Upper lobe of left lung (tissue), 6 donors: Measurements from ENCODE around the gene ZFR2. TPM values are rescaled to one million over a fixed set of nuclear protein-coding genes. Genes with fewer than 3 reads are reported as not detected.
"Not testable (repeated sequence)": the region's sequence is repeated elsewhere in the genome, so short reads cannot be mapped to it uniquely, and the experiment has no call there.

Experiments
- ATAC-seq, 2 donors: fragments of 200-7000 bp; cut with Tn5 transposase; one replicate each; pipeline ENCODE4 v1.9.1; 2022; ENCODE audit warnings: mild to moderate bottlenecking in 2 of 2, moderate library complexity in 2 of 2; ENCODE audit not compliant: low FRiP score in 2 of 2
- DNase-seq, 2 donors: peaks; one replicate each; pipeline ENCODE4 v3.0.0-alpha.2; 2019 to 2020
- H3K27ac ChIP-seq, 4 donors: fragments of 200-600 bp; sonication (generic); one replicate each; pipeline ENCODE4 v1.5.1; 2016 to 2019
- H3K27me3 ChIP-seq, 4 donors: fragments of 200-600 bp; sonication (generic); one replicate each; pipeline ENCODE4 v1.5.1; 2017 to 2019
- H3K36me3 ChIP-seq, 4 donors: fragments of 200-600 bp; sonication (generic); one replicate each; pipeline ENCODE4 v1.5.1; 2016 to 2019
- H3K4me1 ChIP-seq, 4 donors: fragments of 200-600 bp; sonication (generic); one replicate each; pipeline ENCODE4 v1.5.1; 2018 to 2019
- H3K4me3 ChIP-seq, 4 donors: fragments of 200-600 bp; sonication (generic); one replicate each; pipeline ENCODE4 v1.5.1; 2017 to 2019; ENCODE audit warnings: mild to moderate bottlenecking in 2 of 4, moderate library complexity in 1 of 4
- H3K9me3 ChIP-seq, 4 donors: fragments of 200-600 bp; sonication (generic); one replicate each; pipeline ENCODE4 v1.5.1; 2018 to 2019
- EP300 ChIP-seq, 4 donors: sonication (generic); formaldehyde crosslinking; IDR thresholded peaks; one replicate each; pipeline ENCODE4 v1.5.1; 2017; ENCODE audit warnings: antibody characterized with exemption in 4 of 4, control low read depth in 2 of 4
- POLR2A ChIP-seq, 4 donors: fragments of 450-650 bp; IDR thresholded peaks; one replicate each; pipeline ENCODE4 v1.5.1; 2016 to 2017; ENCODE audit warnings: antibody characterized with exemption in 4 of 4, mild to moderate bottlenecking in 2 of 4
- POLR2AphosphoS5 ChIP-seq, 2 donors: sonication (generic); formaldehyde crosslinking; IDR thresholded peaks; one replicate each; pipeline ENCODE4 v1.5.1; 2017; ENCODE audit warnings: antibody characterized with exemption in 2 of 2
- WGBS, 2 donors: methylation state at CpG; one replicate each; pipeline ENCODE4 v1.1.5; 2017 to 2018; 5-methylcytosine and 5-hydroxymethylcytosine counted together
- total RNA-seq, 6 donors: library from RNA; depleted of rRNA in 4 of 6; stranded (reverse); fragments of >200 nt in 4 of 6; gene quantifications; one replicate each; pipeline versions ENCODE4 v1.1.0 to v1.2.1, GENCODE V29; 2016 to 2021
- TF ChIP-seq, protein P1 (sequence below), 6 experiments: fragments of 450-650 bp in 4 of 6; fragments of 200-600 bp in 2 of 6; sonication (generic) in 2 of 6; IDR thresholded peaks; one replicate each; pipeline ENCODE4 v1.5.1; 2016 to 2019; ENCODE audit warnings: antibody characterized with exemption in 6 of 6
- donor health status: DM: no; HTN: no; CAD: no; lungs with moderate emphysema.
- donor health status: DM: no; HTN: yes; CAD: no; lungs with severe emphysema.

Gene ZFR2
- total RNA-seq, 6 donors from 2014 or later, result 0.11 to 4.2 (median 0.30) TPM; not detected in 3

DNA sequence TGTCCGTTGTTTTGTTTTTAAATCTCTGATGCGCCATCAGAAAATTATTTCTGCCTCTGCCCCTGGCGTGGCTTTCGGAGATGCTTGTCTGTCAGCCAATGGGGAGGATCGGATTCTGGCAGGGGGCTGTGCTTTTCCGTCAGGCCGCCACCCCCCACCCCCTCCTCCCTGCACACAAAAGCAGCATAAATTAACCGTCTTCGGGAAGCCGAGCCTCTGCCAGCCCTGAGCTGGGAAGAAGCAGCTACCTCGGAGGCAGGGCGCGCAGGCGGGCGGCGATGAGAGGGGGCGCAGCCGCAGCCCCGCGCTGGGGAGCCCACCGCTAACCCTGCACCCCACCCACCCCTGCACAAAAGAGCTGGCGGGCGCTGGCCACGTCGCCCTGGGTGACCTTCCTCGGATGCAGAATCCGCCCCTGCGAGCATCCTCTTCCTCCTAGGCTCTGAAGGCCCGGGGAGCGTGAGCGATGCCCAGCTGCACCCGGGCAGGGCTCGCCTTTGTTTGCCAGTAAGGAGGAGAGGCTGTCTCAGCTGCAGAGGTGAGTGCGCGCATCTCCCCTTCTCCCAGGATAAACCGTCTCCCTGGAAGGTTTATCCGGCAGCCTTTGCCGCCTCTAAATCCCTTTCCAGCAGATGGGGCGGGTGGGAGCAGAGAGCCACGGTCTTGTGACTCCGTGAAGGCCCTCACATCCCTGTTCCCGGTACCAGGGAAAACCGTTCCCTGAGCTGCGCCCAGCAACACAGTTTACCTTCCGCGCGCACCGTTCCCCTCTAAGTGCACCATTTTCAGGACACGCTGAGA, 11.8 kb upstream of the ZFR2 start, which contains the start of gene ATCAY:
TSS of gene ATCAY (plus strand) at position 215 of the 801 bp plus-strand sequence. CDS start 5,083 bp downstream, outside the sequence.
- DNase-seq (peak in 1 of 2 donors; percentile 77), ATAC-seq (no peak)
- Histone ChIP-seq H3K4me3 (no peak within 1 kb of the TSS), H3K9me3 (no peaks in the 10 kb centered on the region), H3K4me1 (peaks cover 0 to 8% (median 0%) of the 10 kb centered on the region in 4 donors), H3K36me3 (no peaks in the 10 kb centered on the region), H3K27me3 (peaks cover 0 to 25% (median 16%) of the 10 kb centered on the region in 4 donors), H3K27ac (no peak within 1 kb of the TSS)
- WGBS, 2 donors, result 2 to 6% methylated on average over 20 to 33 of the region's 49 CpGs
- TF ChIP-seq EP300 (IDR thresholded peaks at IDR 0.05), result no peak
- TF ChIP-seq, protein P1, sequence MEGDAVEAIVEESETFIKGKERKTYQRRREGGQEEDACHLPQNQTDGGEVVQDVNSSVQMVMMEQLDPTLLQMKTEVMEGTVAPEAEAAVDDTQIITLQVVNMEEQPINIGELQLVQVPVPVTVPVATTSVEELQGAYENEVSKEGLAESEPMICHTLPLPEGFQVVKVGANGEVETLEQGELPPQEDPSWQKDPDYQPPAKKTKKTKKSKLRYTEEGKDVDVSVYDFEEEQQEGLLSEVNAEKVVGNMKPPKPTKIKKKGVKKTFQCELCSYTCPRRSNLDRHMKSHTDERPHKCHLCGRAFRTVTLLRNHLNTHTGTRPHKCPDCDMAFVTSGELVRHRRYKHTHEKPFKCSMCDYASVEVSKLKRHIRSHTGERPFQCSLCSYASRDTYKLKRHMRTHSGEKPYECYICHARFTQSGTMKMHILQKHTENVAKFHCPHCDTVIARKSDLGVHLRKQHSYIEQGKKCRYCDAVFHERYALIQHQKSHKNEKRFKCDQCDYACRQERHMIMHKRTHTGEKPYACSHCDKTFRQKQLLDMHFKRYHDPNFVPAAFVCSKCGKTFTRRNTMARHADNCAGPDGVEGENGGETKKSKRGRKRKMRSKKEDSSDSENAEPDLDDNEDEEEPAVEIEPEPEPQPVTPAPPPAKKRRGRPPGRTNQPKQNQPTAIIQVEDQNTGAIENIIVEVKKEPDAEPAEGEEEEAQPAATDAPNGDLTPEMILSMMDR (IDR thresholded peaks at IDR 0.05), result no peak
- no peak for TF ChIP-seq POLR2A (IDR thresholded peaks at IDR 0.05)
- TF ChIP-seq POLR2AphosphoS5 (IDR thresholded peaks at IDR 0.05), result no peak

DNA sequence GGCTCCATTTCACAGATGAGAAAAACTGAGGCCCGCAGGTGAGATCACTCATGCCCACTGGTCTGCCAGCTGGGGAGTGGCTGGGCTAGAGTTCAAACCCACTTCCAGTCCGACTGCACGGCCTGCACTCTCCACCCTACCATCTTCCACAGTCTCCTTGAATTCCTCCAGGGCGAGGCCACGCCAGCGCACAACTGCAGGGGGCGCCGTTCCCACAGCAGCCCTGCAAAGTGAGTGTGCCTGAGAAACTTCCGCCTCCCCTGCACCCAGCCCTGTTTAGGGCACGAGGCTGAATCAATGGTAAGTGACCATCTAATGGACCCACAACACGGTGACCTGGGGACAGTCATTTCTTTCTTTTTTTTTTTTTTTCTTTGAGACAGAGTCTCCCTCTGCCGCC, 10.8 kb upstream of the ZFR2 start:
- Histone ChIP-seq H3K4me3 (no peak overlapping the region), H3K27me3 (peaks cover 0 to 25% (median 16%) of the 10 kb centered on the region in 4 donors), H3K36me3 (no peaks in the 10 kb centered on the region), H3K9me3 (no peaks in the 10 kb centered on the region), H3K4me1 (peaks cover 0 to 8% (median 0%) of the 10 kb centered on the region in 4 donors), H3K27ac (no peak overlapping the region)
- TF ChIP-seq POLR2AphosphoS5 (IDR thresholded peaks at IDR 0.05) (no peak), POLR2A (IDR thresholded peaks at IDR 0.05) (no peak), EP300 (IDR thresholded peaks at IDR 0.05) (no peak)
- TF ChIP-seq, protein P1 (IDR thresholded peaks at IDR 0.05), result no peak
- ATAC-seq, result no peak
- WGBS, 2 donors, result 63 to 64% methylated on average over 12 of the region's 12 CpGs
- no peak for DNase-seq

DNA sequence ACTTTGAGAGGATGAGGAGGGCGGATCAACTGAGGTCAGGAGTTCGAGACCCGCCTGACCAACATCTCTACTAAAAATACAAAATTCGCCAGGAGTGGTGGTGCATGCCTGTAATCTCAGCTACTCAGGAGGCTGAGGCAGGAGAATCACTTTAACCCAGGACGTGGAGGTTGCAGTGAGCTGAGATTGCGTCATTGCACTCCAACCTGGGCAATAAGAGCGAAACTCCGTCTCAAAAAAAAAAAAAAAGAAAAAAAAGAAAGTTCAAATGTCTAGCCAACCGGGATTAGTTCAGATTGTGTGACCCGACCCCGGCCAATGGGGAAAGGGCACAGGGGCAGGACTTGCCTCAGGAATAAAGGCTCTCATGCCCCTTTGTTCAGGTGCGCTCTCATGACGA, 5.9 kb upstream of the ZFR2 start:
- WGBS, 2 donors, result 70 to 71% methylated on average over 13 of the region's 13 CpGs
- not testable (repeated sequence) for ATAC-seq, H3K27me3 ChIP-seq

DNA sequence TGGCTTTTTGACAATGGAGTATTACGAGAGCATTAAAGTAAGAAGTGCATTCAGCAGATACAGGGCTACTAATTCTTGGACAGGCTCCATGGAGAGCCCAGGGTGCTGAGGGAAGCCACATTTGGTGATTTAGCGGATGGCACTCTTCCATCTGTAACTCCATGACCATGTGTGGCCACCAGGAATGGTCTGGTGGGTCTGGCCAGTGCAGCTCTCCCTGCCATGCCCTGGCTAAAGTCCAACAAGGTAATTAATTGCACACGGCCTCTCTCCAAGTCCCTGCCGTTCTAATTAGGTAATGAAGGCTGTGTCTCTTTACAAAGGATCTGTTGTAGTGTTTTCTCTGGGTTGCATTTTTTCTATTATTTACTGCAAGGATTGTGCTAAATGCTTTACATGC, 4.3 kb upstream of the ZFR2 start:
- WGBS, 2 donors, result 49 to 56% methylated on average over 4 of the region's 4 CpGs
- no peaks in the 10 kb centered on the region for H3K36me3 ChIP-seq
- TF ChIP-seq EP300 (IDR thresholded peaks at IDR 0.05) (no peak), POLR2AphosphoS5 (IDR thresholded peaks at IDR 0.05) (no peak), POLR2A (IDR thresholded peaks at IDR 0.05) (no peak)
- TF ChIP-seq, protein P1 (IDR thresholded peaks at IDR 0.05), result no peak
- H3K4me3 ChIP-seq, result no peak overlapping the region
- peaks cover 0 to 6% (median 3%) of the 10 kb centered on the region in 4 donors for H3K9me3 ChIP-seq
- no peak overlapping the region for H3K27ac ChIP-seq
- H3K27me3 ChIP-seq, result peaks cover 0 to 18% (median 12%) of the 10 kb centered on the region in 4 donors
- H3K4me1 ChIP-seq, result peaks cover 0 to 9% (median 5%) of the 10 kb centered on the region in 4 donors
- ATAC-seq, result no peak
- no peak for DNase-seq

More for the DNA sequence above, 5.9 kb upstream of the ZFR2 start:
- DNase-seq, H3K27ac ChIP-seq, H3K36me3 ChIP-seq, H3K4me1 ChIP-seq, H3K4me3 ChIP-seq, H3K9me3 ChIP-seq: not testable (repeated sequence)

DNA sequence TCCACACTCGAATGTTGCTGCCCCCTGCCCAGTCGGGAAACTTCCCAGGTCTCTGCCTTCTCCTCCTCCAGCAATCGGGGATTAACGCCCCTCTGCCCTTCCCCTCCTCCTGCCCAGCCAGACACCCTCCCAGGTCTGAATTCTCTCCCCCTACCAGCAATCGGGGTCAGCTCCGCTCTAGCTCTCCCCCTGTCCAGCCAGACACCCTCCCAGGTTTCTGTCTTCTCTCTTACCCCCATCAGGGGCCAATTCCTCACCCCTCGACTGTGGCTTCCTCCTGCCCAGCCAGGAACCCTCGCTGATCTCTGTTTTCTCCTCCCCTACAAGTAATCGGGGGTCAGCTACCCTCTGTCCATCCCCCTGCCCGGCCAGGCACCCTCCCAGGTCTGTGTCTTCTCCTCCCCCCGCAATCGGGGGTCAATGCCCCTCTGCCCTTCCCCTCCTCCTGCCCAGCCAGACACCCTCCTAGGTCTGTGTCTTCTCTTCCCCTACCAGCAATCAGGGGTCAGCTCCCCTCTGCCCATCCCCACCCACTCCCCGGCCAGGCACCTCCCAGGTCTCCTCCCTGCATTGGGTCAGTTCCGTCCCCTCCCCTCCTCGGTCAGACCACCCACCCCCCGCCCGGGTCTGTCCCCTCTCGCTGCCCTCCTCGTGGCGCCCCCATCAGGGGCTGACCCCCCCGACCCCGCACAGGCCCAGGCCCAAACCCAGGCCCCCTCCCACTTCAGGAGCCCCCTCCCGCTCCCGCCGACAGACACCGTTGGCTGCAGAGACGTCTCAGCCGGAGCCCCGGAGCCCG, 668 bp downstream of the ZFR2 start:
- Histone ChIP-seq H3K36me3 (no peaks in the 10 kb centered on the region), H3K9me3 (peaks cover 0 to 6% (median 3%) of the 10 kb centered on the region in 4 donors), H3K4me1 (peaks cover 0 to 9% (median 5%) of the 10 kb centered on the region in 4 donors), H3K4me3 (peak overlapping the region in 1 of 4 donors; percentile 9), H3K27ac (no peak overlapping the region), H3K27me3 (peaks cover 0 to 26% (median 16%) of the 10 kb centered on the region in 4 donors)
- TF ChIP-seq POLR2A (IDR thresholded peaks at IDR 0.05) (no peak), POLR2AphosphoS5 (IDR thresholded peaks at IDR 0.05) (no peak)
- TF ChIP-seq, protein P1 (IDR thresholded peaks at IDR 0.05), result no peak
- no peak for ATAC-seq
- no peak for DNase-seq
- 11 to 13% methylated on average over 22 to 25 of the region's 30 CpGs for WGBS, 2 donors
